A673 (cell line): ENCODE data around the gene SLC7A8. TPM values are rescaled to one million over a fixed set of nuclear protein-coding genes. Genes with fewer than 3 reads are reported as not detected.

ENCODE experiments used
- BruUV-seq: library from RNA; stranded (reverse); fragments of 400-500 nt; replicated peaks from 2 replicates; lab custom pipeline; 2021; lab: Mats Ljungman, UMichigan
- CTCF ChIA-PET: fragments of 300-600 bp; sonication (Branson Sonifier 250); formaldehyde crosslinking; loops from one replicate; lab custom pipeline; 2022; ENCODE audit warnings: antibody characterized with exemption; lab: Charles Lee
- POLR2A ChIA-PET: fragments of 300-600 bp; sonication (Branson Sonifier 250); formaldehyde crosslinking; loops from one replicate; lab custom pipeline; 2022; ENCODE audit warnings: antibody characterized with exemption; ENCODE audit not compliant: low non-redundant PET; lab: Charles Lee
- DNase-seq: peaks from one replicate; pipeline ENCODE4 v3.0.0-alpha.2; 2015; ENCODE audit warnings: low spot score
- H3K27ac ChIP-seq: fragments of 200-600 bp; sonication (generic); 2 replicates; pipeline ENCODE4 v1.5.1; 2016; ENCODE audit warnings: mixed run types, low read depth, mild to moderate bottlenecking, mixed read lengths, antibody characterized with exemption, low read length; ENCODE audit not compliant: poor library complexity, severe bottlenecking
- H3K27me3 ChIP-seq: fragments of 200-600 bp; sonication (generic); replicated peaks from 2 replicates; pipeline ENCODE4 v1.6.1; 2017; ENCODE audit warnings: mixed run types, low read depth, mild to moderate bottlenecking, mixed read lengths, antibody characterized with exemption, low read length; ENCODE audit not compliant: insufficient read depth, poor library complexity
- H3K36me3 ChIP-seq: fragments of 200-600 bp; sonication (generic); 2 replicates; pipeline ENCODE4 v1.6.1; 2016; ENCODE audit warnings: mixed run types, mild to moderate bottlenecking, mixed read lengths, antibody characterized with exemption, low read length; ENCODE audit not compliant: insufficient read depth, poor library complexity, severe bottlenecking
- H3K4me1 ChIP-seq: fragments of 200-600 bp; sonication (generic); 2 replicates; pipeline ENCODE4 v1.6.1; 2017; ENCODE audit warnings: mixed run types, mild to moderate bottlenecking, mixed read lengths, antibody characterized with exemption, low read length; ENCODE audit not compliant: insufficient read depth, poor library complexity, severe bottlenecking
- H3K4me3 ChIP-seq: fragments of 200-600 bp; sonication (generic); 2 replicates; pipeline ENCODE4 v1.5.1; 2016; ENCODE audit warnings: low read depth, mixed run types, mild to moderate bottlenecking, mixed read lengths, low read length; ENCODE audit not compliant: poor library complexity, severe bottlenecking
- H3K9me3 ChIP-seq: fragments of 200-600 bp; sonication (generic); 2 replicates; pipeline ENCODE4 v1.6.1; 2016; ENCODE audit warnings: mixed run types, low read depth, mild to moderate bottlenecking, mixed read lengths, antibody characterized with exemption, low read length; ENCODE audit not compliant: poor library complexity, severe bottlenecking
- EZH2 ChIP-seq: fragments of 200-600 bp; sonication (generic); IDR thresholded peaks from 2 replicates; pipeline ENCODE4 v1.6.1; 2017; ENCODE audit warnings: borderline replicate concordance, low read depth, mild to moderate bottlenecking, mixed read lengths, antibody characterized with exemption, low read length; ENCODE audit not compliant: poor library complexity, severe bottlenecking
- intact Hi-C: fragments of 100-400 bp; cut with micrococcal nuclease; formaldehyde crosslinking; loops from one replicate; pipeline ENCODE4 v1.10.0; 2022; ENCODE audit not compliant: unreplicated experiment
- total RNA-seq: library from RNA; stranded (reverse); gene quantifications from 2 replicates; pipeline ENCODE4 v1.2.3, GENCODE V29; 2021
- TF ChIP-seq, protein P1 (sequence below): fragments of 300-800, 200-600 bp; sonication (generic); conservative IDR thresholded peaks from 2 replicates; pipeline ENCODE4 v1.5.1; 2017; ENCODE audit warnings: low read depth, mild to moderate bottlenecking, antibody characterized with exemption, low read length, moderate library complexity, mixed read lengths

SLC7A8 gene
- total RNA-seq, 1 experiment from 2014 or later: 18.3 TPM

DNA sequence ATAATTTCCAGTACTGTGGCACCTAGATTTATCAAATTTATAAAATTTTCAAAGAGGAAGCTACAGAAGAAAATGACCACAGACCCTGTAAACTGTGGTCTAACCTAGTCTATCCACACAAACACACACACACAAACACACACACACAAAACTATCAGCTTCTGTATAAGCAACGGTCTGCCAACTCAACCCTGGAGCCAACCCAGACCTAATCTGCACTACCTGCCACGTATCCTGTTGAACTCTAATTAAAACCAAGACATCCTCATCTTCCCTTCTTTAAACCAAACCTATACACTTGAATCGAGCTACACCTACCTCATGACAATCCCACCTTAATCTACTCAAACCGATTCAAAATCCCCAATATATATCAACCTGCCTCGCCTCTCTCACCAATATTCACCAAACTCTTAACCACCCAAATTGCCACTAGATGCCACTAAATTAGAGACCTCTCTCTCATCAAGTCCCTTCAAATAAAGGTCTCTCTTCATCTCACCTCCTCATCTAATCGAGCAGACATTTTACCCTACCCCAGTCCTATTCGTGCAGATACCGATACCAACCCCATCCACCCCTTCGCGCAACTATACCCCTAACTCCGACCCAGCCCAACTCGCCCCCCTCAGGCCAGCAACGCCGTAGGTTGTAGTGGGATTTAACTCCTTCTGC, 89.3 kb downstream of the SLC7A8 start:
- intact Hi-C loops: no loop called here

DNA sequence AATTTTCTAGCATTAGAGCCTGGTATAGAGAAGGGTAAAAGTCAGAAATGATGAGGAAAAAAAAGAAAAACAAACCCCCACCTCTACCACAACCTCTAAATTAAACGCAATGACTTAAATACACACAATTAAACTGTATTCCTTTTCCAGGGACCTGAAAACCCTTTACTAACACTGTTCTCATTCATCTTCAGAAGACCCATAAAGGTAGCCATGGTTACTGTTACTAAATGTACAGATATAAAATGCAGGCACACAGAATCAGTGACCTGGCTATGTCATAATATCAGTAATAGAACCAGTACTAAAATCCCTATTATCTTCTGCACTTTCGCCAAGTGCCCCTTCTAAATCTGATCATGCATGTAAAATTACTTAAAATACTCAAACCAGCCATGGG, 89.9 kb downstream of the SLC7A8 start:
- CTCF ChIA-PET: no interaction called here
- H3K9me3 ChIP-seq: no peaks in the 10 kb centered on the region
- no peak for TF ChIP-seq EZH2
- TF ChIP-seq, protein P1, sequence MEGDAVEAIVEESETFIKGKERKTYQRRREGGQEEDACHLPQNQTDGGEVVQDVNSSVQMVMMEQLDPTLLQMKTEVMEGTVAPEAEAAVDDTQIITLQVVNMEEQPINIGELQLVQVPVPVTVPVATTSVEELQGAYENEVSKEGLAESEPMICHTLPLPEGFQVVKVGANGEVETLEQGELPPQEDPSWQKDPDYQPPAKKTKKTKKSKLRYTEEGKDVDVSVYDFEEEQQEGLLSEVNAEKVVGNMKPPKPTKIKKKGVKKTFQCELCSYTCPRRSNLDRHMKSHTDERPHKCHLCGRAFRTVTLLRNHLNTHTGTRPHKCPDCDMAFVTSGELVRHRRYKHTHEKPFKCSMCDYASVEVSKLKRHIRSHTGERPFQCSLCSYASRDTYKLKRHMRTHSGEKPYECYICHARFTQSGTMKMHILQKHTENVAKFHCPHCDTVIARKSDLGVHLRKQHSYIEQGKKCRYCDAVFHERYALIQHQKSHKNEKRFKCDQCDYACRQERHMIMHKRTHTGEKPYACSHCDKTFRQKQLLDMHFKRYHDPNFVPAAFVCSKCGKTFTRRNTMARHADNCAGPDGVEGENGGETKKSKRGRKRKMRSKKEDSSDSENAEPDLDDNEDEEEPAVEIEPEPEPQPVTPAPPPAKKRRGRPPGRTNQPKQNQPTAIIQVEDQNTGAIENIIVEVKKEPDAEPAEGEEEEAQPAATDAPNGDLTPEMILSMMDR: no peak
- peak overlapping the region; percentile 94 for H3K27ac ChIP-seq
- BruUV-seq: no TSS peak
- H3K4me1 ChIP-seq: peaks cover 18% of the 10 kb centered on the region
- H3K36me3 ChIP-seq: peaks cover 61% of the 10 kb centered on the region
- intact Hi-C loops: no loop called here
- H3K27me3 ChIP-seq: no peaks in the 10 kb centered on the region
- peak overlapping the region; percentile 64 for H3K4me3 ChIP-seq
- POLR2A ChIA-PET: no interaction called here
- DNase-seq: no peak

More for the DNA sequence above, 89.3 kb downstream of the SLC7A8 start:
- H3K36me3 ChIP-seq: peaks cover 60% of the 10 kb centered on the region
- H3K4me1 ChIP-seq: peaks cover 18% of the 10 kb centered on the region
- no peaks in the 10 kb centered on the region for H3K27me3 ChIP-seq
- peak overlapping the region; percentile 94 for H3K27ac ChIP-seq
- peak overlapping the region; percentile 64 for H3K4me3 ChIP-seq
- DNase-seq: no peak
- ChIA-PET CTCF (interaction anchor here (0.8 to 2.0 kb wide), 8 partner anchors 16 to 108 kb away, joined by 3 to 26 read pairs (median 8); no protein-coding TSS in a partner anchor), POLR2A (interaction anchor here (1.4 kb wide), 1 partner anchor 23 kb away, joined by 11 read pairs; no protein-coding TSS in a partner anchor)
- no peak for TF ChIP-seq EZH2
- TF ChIP-seq, protein P1: peak; percentile 41
- TSS peak; percentile 72 for BruUV-seq
- no peaks in the 10 kb centered on the region for H3K9me3 ChIP-seq

DNA sequence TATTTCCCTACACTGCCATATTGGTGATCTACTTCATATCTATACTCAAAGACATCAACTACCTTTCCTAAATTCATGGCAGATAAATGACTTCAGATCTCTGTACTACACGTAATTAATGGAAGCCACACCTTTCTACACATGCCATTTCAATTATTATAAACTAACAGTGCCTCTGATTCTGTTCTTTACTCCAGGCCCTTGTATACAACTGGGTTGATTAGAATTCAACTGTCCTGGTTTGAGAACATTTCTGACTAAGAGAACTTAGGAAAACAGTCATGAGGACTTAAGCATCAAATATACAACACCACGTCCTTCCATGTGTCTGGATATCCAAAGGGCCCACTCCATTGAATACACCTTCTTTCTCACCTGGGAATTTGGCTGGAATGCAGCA, 90.4 kb downstream of the SLC7A8 start:
- Histone ChIP-seq H3K27ac (no peak overlapping the region), H3K27me3 (no peaks in the 10 kb centered on the region), H3K9me3 (no peaks in the 10 kb centered on the region), H3K36me3 (peaks cover 61% of the 10 kb centered on the region), H3K4me1 (peaks cover 18% of the 10 kb centered on the region), H3K4me3 (no peak overlapping the region)
- no peak for DNase-seq
- CTCF ChIA-PET: no interaction called here
- BruUV-seq: no TSS peak
- POLR2A ChIA-PET: no interaction called here
- TF ChIP-seq, protein P1: no peak
- no peak for TF ChIP-seq EZH2
- intact Hi-C loops: no loop called here
